Measurements from ENCODE around the gene PRKG1.

GRCh38 chr10:51399840-51400239, 325.6 kb downstream of the PRKG1 start:
- TF ChIP-seq YY1 (IDR thresholded peaks at IDR 0.05; ENCODE audit: low read depth): no peak
- no peak for TF ChIP-seq EP300 (IDR thresholded peaks at IDR 0.05; ENCODE audit: borderline replicate concordance)
- no peak for TF ChIP-seq REST (IDR thresholded peaks at IDR 0.05; ENCODE audit: low read depth)
- TF ChIP-seq USF1 (IDR thresholded peaks at IDR 0.05): no peak
- TF ChIP-seq TAF1 (IDR thresholded peaks at IDR 0.05; ENCODE audit: low read depth): no peak
- TF ChIP-seq MAX (IDR thresholded peaks at IDR 0.05): no peak

All from Ishikawa (cell line).